SK-N-SH (cell line): Measurements from ENCODE around the gene PARD3. TPM values are rescaled to one million over a fixed set of nuclear protein-coding genes. Genes with fewer than 3 reads are reported as not detected.

Experiments
- CTCF ChIA-PET: fragments of 300-600, 350-600 bp; formaldehyde crosslinking; extraction: SDS; loops from one replicate; lab custom pipeline; 2021; lab: Yijun Ruan, JAX
- POLR2A ChIA-PET: fragments of 350-600 bp; sonication (Branson Sonifier 250); formaldehyde crosslinking; extraction: SDS; loops from one replicate; lab custom pipeline; 2020; ENCODE audit warnings: antibody characterized with exemption, inconsistent platforms; lab: Yijun Ruan, JAX
- DNase-seq: peaks from one replicate; pipeline ENCODE4 v3.0.0; 2012
- H2AFZ ChIP-seq: fragments of 200-600 bp; sonication (generic); 2 replicates; pipeline ENCODE4 v1.8.1; 2016; ENCODE audit warnings: antibody characterized with exemption, mild to moderate bottlenecking, low read depth
- H3F3A ChIP-seq: fragments of 200-600 bp; sonication (generic); replicated peaks from 2 replicates; pipeline ENCODE3; 2016; ENCODE audit warnings: antibody characterized with exemption, mild to moderate bottlenecking; ENCODE audit not compliant: insufficient read depth
- H3K27ac ChIP-seq, 2 experiments: fragments of 200-500 bp in 1 of 2; fragments of 200-600 bp in 1 of 2; sonication (Bioruptor generic) in 1 of 2; sonication (generic), shearing (Covaris generic) in 1 of 2; 2 replicates each; pipeline versions ENCODE4 v1.5.1 to v1.6.1; 2014 to 2016; ENCODE audit warnings: low read depth in 2 of 2, inconsistent platforms in 1 of 2, low read length in 1 of 2, mild to moderate bottlenecking in 1 of 2, mixed read lengths in 1 of 2
- H3K27me3 ChIP-seq: fragments of 200-600 bp; sonication (generic), shearing (Covaris generic); 2 replicates; pipeline ENCODE4 v1.6.1; 2016; ENCODE audit warnings: mixed run types; ENCODE audit not compliant: insufficient read depth
- H3K36me3 ChIP-seq, 2 experiments: fragments of 200-500 bp in 1 of 2; fragments of 200-600 bp in 1 of 2; sonication (Bioruptor generic) in 1 of 2; sonication (generic) in 1 of 2; replicated peaks in 1 of 2; 2 replicates each; pipeline versions ENCODE3 to v1.5.1; 2014 to 2016; ENCODE audit warnings: low read length in 1 of 2, mild to moderate bottlenecking in 1 of 2; ENCODE audit not compliant: insufficient read depth in 2 of 2, control insufficient read depth in 1 of 2
- H3K4me1 ChIP-seq, 2 experiments: fragments of 200-500 bp in 1 of 2; fragments of 200-600 bp in 1 of 2; sonication (Bioruptor generic) in 1 of 2; sonication (generic), shearing (Covaris generic) in 1 of 2; 2 replicates each; pipeline versions ENCODE4 v1.5.1 to v1.6.1; 2014 to 2016; ENCODE audit warnings: low read depth in 1 of 2, low read length in 1 of 2, mixed run types in 1 of 2; ENCODE audit not compliant: insufficient read depth in 2 of 2, control insufficient read depth in 1 of 2
- H3K4me2 ChIP-seq: fragments of 200-600 bp; sonication (generic), shearing (Covaris generic); 2 replicates; pipeline ENCODE4 v1.6.1; 2017; ENCODE audit warnings: mixed run types
- H3K4me3 ChIP-seq, 2 experiments: fragments of 200-500 bp in 1 of 2; fragments of 200-600 bp in 1 of 2; sonication (Bioruptor generic) in 1 of 2; sonication (generic), shearing (Covaris generic) in 1 of 2; 2 replicates each; pipeline versions ENCODE4 v1.5.1 to v1.8.1; 2014 to 2016; ENCODE audit warnings: low read depth in 2 of 2, inconsistent platforms in 1 of 2, low read length in 1 of 2, mild to moderate bottlenecking in 1 of 2, mixed read lengths in 1 of 2, moderate library complexity in 1 of 2
- H3K79me2 ChIP-seq: fragments of 200-600 bp; sonication (generic); 2 replicates; pipeline ENCODE4 v1.8.1; 2017; ENCODE audit warnings: mild to moderate bottlenecking; ENCODE audit not compliant: insufficient read depth
- H3K9ac ChIP-seq: fragments of 200-600 bp; sonication (generic); 2 replicates; pipeline ENCODE4 v1.6.1; 2017; ENCODE audit warnings: mixed run types
- H3K9me2 ChIP-seq: fragments of 200-600 bp; sonication (generic); 2 replicates; pipeline ENCODE4 v1.6.1; 2017; ENCODE audit warnings: mixed run types
- H3K9me3 ChIP-seq: fragments of 200-600 bp; sonication (generic); 2 replicates; pipeline ENCODE4 v1.6.1; 2017; ENCODE audit warnings: mixed run types, mild to moderate bottlenecking, moderate library complexity
- H4K20me1 ChIP-seq: fragments of 200-600 bp; sonication (generic); 2 replicates; pipeline ENCODE4 v1.6.1; 2017; ENCODE audit warnings: mild to moderate bottlenecking, mixed run types; ENCODE audit not compliant: insufficient read depth
- CHD2 ChIP-seq: fragments of 150-350 bp; IDR thresholded peaks from 2 replicates; pipeline ENCODE4 v1.6.1; 2018; ENCODE audit warnings: low read length; ENCODE audit not compliant: partially characterized antibody
- CTCF ChIP-seq: fragments of 200-600 bp; sonication (generic); IDR thresholded peaks from 2 replicates; pipeline ENCODE4 v1.6.1; 2017; ENCODE audit warnings: antibody characterized with exemption, mild to moderate bottlenecking, moderate library complexity
- ELF1 ChIP-seq: IDR thresholded peaks from 2 replicates; pipeline ENCODE4 v1.4.0; 2012
- EP300 ChIP-seq, 2 experiments: IDR thresholded peaks; 2 replicates each; pipeline versions ENCODE4 v1.4.0 to v1.6.1; 2012; ENCODE audit warnings: borderline replicate concordance in 1 of 2, low read depth in 1 of 2, low read length in 1 of 2
- EZH2phosphoT487 ChIP-seq: fragments of 200-600 bp; sonication (generic); IDR thresholded peaks from 2 replicates; pipeline ENCODE4 v1.6.1; 2017; ENCODE audit warnings: low read depth, mixed run types, mild to moderate bottlenecking, antibody characterized with exemption, moderate library complexity, borderline replicate concordance
- FOSL2 ChIP-seq: IDR thresholded peaks from 2 replicates; pipeline ENCODE4 v1.4.0; 2012; ENCODE audit warnings: low read depth, mild to moderate bottlenecking, moderate library complexity, borderline replicate concordance
- FOXJ3 ChIP-seq: sonication (generic); formaldehyde crosslinking; IDR thresholded peaks from 2 replicates; pipeline ENCODE4 v1.5.1; 2020; ENCODE audit warnings: mild to moderate bottlenecking, missing genetic modification reagents
- GABPA ChIP-seq: IDR thresholded peaks from 2 replicates; pipeline ENCODE4 v1.4.0; 2012; ENCODE audit warnings: low read depth, mild to moderate bottlenecking
- GATA2 ChIP-seq: sonication (generic); formaldehyde crosslinking; IDR thresholded peaks from 2 replicates; pipeline ENCODE4 v1.5.0; 2020; ENCODE audit warnings: mild to moderate bottlenecking, missing genetic modification reagents
- MXI1 ChIP-seq: IDR thresholded peaks from 2 replicates; pipeline ENCODE4 v1.6.1; 2012; ENCODE audit warnings: mild to moderate bottlenecking, low read depth, low read length, improper control_type of control experiment
- NRF1 ChIP-seq: IDR thresholded peaks from 2 replicates; pipeline ENCODE4 v1.6.1; 2012; ENCODE audit warnings: low read depth, mild to moderate bottlenecking, low read length
- PBX3 ChIP-seq: IDR thresholded peaks from 2 replicates; pipeline ENCODE4; 2012
- POLR2AphosphoS5 ChIP-seq: IDR thresholded peaks from 2 replicates; pipeline ENCODE4 v1.6.1; 2012; ENCODE audit warnings: low read depth, low read length
- RAD21 ChIP-seq: IDR thresholded peaks from 2 replicates; pipeline ENCODE4 v1.6.1; 2012; ENCODE audit warnings: mild to moderate bottlenecking, low read length
- RCOR1 ChIP-seq: fragments of 150-350 bp; IDR thresholded peaks from 2 replicates; pipeline ENCODE4 v1.6.1; 2017; ENCODE audit warnings: antibody characterized with exemption, low read length
- REST ChIP-seq: IDR thresholded peaks from 2 replicates; pipeline ENCODE4 v1.6.1; 2012; ENCODE audit warnings: mild to moderate bottlenecking, low read depth, low read length, moderate library complexity
- SIN3A ChIP-seq: IDR thresholded peaks from 2 replicates; pipeline ENCODE4 v1.6.1; 2012; ENCODE audit warnings: low read depth, mild to moderate bottlenecking, low read length, moderate library complexity, borderline replicate concordance
- SMC3 ChIP-seq: IDR thresholded peaks from 2 replicates; pipeline ENCODE4 v1.6.1; 2012; ENCODE audit warnings: low read depth, low read length, improper control_type of control experiment
- TCF12 ChIP-seq: IDR thresholded peaks from 2 replicates; pipeline ENCODE4 v1.4.0; 2012
- TEAD4 ChIP-seq: IDR thresholded peaks from 2 replicates; pipeline ENCODE4 v1.4.0; 2012; ENCODE audit warnings: mild to moderate bottlenecking, borderline replicate concordance; ENCODE audit not compliant: insufficient read depth
- USF1 ChIP-seq: IDR thresholded peaks from 2 replicates; pipeline ENCODE4 v1.4.0; 2012; ENCODE audit warnings: low read depth, borderline replicate concordance
- USF2 ChIP-seq: fragments of 150-350 bp; IDR thresholded peaks from 2 replicates; pipeline ENCODE4 v1.6.1; 2017; ENCODE audit warnings: antibody characterized with exemption, low read length, low read depth, borderline replicate concordance
- WGBS: methylation state at CpG from one replicate; pipeline ENCODE4 v1.1.6; 2017; ENCODE audit warnings: low lambda C conversion rate; 5-methylcytosine and 5-hydroxymethylcytosine counted together
- polyA plus RNA-seq, 3 experiments: library from polyadenylated mRNA; depleted of rRNA; stranded (reverse); fragments of >200 nt; gene quantifications; 2 replicates each; pipeline ENCODE4 v1.2.3, GENCODE V29; 2012

The PARD3 gene
- polyA plus RNA-seq, 1 of the 3 experiments (the other 2 are of a cell fraction), result 29.4 TPM

GRCh38 chr10:34769899-34770298 lies 45.2 kb downstream of the PARD3 start:
- POLR2A ChIA-PET, result no interaction called here
- WGBS, result 98% methylated on average over 2 of the region's 2 CpGs
- Histone ChIP-seq H3K9ac (no peak overlapping the region), H3K36me3 (no peaks in the 10 kb centered on the region), H3F3A (no peaks in the 10 kb centered on the region), H3K9me3 (no peaks in the 10 kb centered on the region), H2AFZ (no peak overlapping the region), H3K4me2 (no peak overlapping the region), H3K79me2 (peaks cover 73% of the 10 kb centered on the region), H3K4me1 (peaks cover 7 to 34% of the 10 kb centered on the region in 2 experiments; a peak in 3 of 4 replicates), H3K27ac (no peak overlapping the region), H3K4me3 (no peak overlapping the region), H3K27me3 (no peaks in the 10 kb centered on the region), H4K20me1 (peaks cover 74% of the 10 kb centered on the region)
- TF ChIP-seq GATA2 (CRISPR knock-in tag), result no peak
- TF ChIP-seq GABPA, result no peak
- TF ChIP-seq CHD2, result no peak
- TF ChIP-seq USF2, result no peak
- no peak for TF ChIP-seq TEAD4
- no peak for TF ChIP-seq USF1
- no peak for TF ChIP-seq RAD21
- no peak for TF ChIP-seq RCOR1
- no peak for TF ChIP-seq EZH2phosphoT487
- TF ChIP-seq FOXJ3 (CRISPR knock-in tag), result no peak
- TF ChIP-seq ELF1, result no peak
- no peak for TF ChIP-seq PBX3
- no peak for TF ChIP-seq TCF12
- no peak for TF ChIP-seq POLR2AphosphoS5
- TF ChIP-seq EP300 (IDR thresholded peaks at IDR 0.05; ENCODE audit: borderline replicate concordance in 1 of 2, low read depth in 1 of 2, low read length in 1 of 2), result no peak
- TF ChIP-seq MXI1, result no peak
- no peak for TF ChIP-seq NRF1
- TF ChIP-seq, all 33 proteins: peak for 0
- no peak for DNase-seq
- CTCF ChIA-PET, result interaction anchor here (1.0 to 1.7 kb wide), 2 partner anchors 9 to 12 kb away, joined by 3 to 6 read pairs; no protein-coding TSS in a partner anchor
- no peaks in the 10 kb centered on the region for H3K9me2 ChIP-seq

GRCh38 chr10:34768972-34769330 lies 46.1 kb downstream of the PARD3 start:
- H2AFZ ChIP-seq, result no peak overlapping the region
- H4K20me1 ChIP-seq, result peaks cover 68% of the 10 kb centered on the region
- no peaks in the 10 kb centered on the region for H3K27me3 ChIP-seq
- DNase-seq, result no peak
- H3K9ac ChIP-seq, result no peak overlapping the region
- no peaks in the 10 kb centered on the region for H3K9me3 ChIP-seq
- no peak overlapping the region for H3K4me2 ChIP-seq
- no peaks in the 10 kb centered on the region for H3K36me3 ChIP-seq
- peaks cover 75% of the 10 kb centered on the region for H3K79me2 ChIP-seq
- no peak overlapping the region for H3K4me3 ChIP-seq
- H3K9me2 ChIP-seq, result no peaks in the 10 kb centered on the region
- no peak overlapping the region for H3K27ac ChIP-seq
- ChIA-PET POLR2A (no interaction called here), CTCF (interaction anchor here (1.0 to 1.7 kb wide), 2 partner anchors 10 to 13 kb away, joined by 3 to 6 read pairs; no protein-coding TSS in a partner anchor)
- peaks cover 7 to 42% of the 10 kb centered on the region in 2 experiments; a peak in 3 of 4 replicates for H3K4me1 ChIP-seq
- 78% methylated on average over 8 of the region's 8 CpGs for WGBS
- H3F3A ChIP-seq, result no peaks in the 10 kb centered on the region
- TF ChIP-seq SMC3 (no peak), MXI1 (no peak), SIN3A (no peak), CTCF (no peak), REST (no peak), FOSL2 (no peak)
